ENCODE measurements around the gene RNF31. TPM values are rescaled to one million over a fixed set of nuclear protein-coding genes. Genes with fewer than 3 reads are reported as not detected.

RNF31 gene
- total RNA-seq, 4 donors from 2014 or later, result 33.5 to 112 (median 72.9) TPM

DNA sequence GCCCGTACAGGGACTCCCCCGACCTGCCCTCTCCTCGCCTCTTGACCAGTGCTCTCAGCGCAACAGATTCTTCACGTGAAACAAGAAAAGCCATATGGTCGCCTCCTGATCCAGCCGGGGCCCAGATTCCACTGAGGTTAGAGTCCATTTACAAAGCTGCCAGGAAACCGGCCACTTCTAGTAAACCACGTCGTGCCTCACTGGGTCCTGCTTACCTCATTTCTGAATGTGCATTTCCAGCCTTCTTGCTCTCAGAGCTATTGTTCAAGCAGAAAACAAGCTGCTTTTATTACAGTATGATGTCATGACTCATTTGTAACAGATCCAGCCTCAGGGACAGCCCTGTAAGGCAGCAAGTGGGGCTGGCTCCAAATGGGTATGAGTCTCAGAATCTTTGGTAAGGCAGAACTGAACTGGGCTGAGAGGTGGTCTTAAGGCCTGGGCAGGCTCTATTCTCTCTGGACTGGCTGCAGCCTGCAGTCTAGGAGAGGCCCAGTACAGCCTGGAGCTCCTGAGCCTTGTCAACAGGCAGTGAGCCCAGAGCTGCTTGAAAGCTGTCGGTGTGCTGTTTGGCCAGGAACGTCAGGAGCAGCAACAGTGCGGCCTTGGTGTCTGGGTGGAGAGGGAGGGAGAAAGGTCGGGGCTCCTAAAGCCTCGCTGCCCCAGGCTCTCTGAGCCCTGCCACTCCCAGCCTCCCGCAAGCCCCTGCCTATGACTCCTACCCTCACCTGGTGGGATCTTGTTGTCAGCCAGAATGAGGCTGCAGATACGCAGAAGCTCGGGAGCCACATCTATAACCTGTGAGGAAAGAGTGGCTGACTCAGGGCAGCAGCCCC is 32.9 kb downstream of the RNF31 start:
- no peak overlapping the region for H3K4me3 ChIP-seq
- H3K27me3 ChIP-seq, result no peaks in the 10 kb centered on the region
- H3K27ac ChIP-seq, result peak overlapping the region; percentile 67 to 92 (median 82)
- H3K36me3 ChIP-seq, result peaks cover 0 to 100% (median 2%) of the 10 kb centered on the region in 3 donors
- peaks cover 0 to 16% (median 4%) of the 10 kb centered on the region in 4 donors for H3K4me1 ChIP-seq
- TF ChIP-seq POLR2A (IDR thresholded peaks at IDR 0.05) (peak in 1 of 2 donors; percentile 22), EP300 (IDR thresholded peaks at IDR 0.05) (peak; percentile 20 to 76)
- TF ChIP-seq, protein P1, sequence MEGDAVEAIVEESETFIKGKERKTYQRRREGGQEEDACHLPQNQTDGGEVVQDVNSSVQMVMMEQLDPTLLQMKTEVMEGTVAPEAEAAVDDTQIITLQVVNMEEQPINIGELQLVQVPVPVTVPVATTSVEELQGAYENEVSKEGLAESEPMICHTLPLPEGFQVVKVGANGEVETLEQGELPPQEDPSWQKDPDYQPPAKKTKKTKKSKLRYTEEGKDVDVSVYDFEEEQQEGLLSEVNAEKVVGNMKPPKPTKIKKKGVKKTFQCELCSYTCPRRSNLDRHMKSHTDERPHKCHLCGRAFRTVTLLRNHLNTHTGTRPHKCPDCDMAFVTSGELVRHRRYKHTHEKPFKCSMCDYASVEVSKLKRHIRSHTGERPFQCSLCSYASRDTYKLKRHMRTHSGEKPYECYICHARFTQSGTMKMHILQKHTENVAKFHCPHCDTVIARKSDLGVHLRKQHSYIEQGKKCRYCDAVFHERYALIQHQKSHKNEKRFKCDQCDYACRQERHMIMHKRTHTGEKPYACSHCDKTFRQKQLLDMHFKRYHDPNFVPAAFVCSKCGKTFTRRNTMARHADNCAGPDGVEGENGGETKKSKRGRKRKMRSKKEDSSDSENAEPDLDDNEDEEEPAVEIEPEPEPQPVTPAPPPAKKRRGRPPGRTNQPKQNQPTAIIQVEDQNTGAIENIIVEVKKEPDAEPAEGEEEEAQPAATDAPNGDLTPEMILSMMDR (IDR thresholded peaks at IDR 0.05), result no peak
- no peak for DNase-seq (ENCODE audit: low spot score in 2 of 2)
- WGBS, 2 donors, result 56 to 63% methylated on average over 16 to 18 of the region's 18 CpGs
- no peaks in the 10 kb centered on the region for H3K9me3 ChIP-seq

DNA sequence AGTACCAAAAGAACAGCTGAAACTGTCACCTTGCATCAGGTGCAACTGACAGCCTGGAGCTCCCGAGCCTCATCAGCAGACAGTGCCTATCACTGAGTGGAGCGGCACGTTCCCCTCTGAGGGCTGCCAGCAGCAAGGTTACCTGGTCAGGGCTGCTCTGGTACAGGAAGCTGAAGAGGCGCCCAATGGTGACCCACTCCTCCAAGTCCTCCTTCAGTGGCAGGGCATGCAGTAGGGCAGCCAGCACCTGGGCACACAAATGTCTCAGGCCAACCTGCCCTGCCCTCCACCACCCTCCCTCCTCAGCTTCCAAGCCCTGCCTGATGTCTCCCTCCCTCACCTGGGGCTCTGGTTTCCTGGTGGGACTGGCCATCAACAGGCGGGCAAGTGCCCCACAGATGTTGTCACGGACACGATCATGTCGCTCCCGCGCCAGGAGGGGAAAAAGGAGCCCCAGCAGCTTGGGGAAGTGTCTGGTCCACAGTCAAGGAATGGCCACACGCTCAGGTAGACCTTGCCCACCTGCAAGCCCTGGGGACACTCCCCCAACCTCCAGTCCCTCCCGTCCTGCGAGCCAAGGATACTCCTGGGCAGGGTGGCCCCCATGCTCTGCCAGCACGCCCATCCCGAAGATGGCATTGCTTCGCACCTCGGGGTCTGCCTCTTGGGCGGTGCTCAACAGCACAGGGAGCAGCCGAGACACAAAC is 34.2 kb downstream of the RNF31 start:
- TF ChIP-seq EP300 (IDR thresholded peaks at IDR 0.05), result no peak
- TF ChIP-seq, protein P1 (IDR thresholded peaks at IDR 0.05), result no peak
- no peak for TF ChIP-seq POLR2A (IDR thresholded peaks at IDR 0.05)
- Histone ChIP-seq H3K27ac (peak overlapping the region; percentile 67 to 92 (median 82)), H3K27me3 (no peaks in the 10 kb centered on the region), H3K4me3 (no peak overlapping the region), H3K4me1 (peaks cover 0 to 16% (median 4%) of the 10 kb centered on the region in 4 donors), H3K9me3 (no peaks in the 10 kb centered on the region), H3K36me3 (peaks cover 0 to 100% (median 2%) of the 10 kb centered on the region in 3 donors)
- no peak for DNase-seq (ENCODE audit: low spot score in 2 of 2)
- WGBS, 2 donors, result 83 to 90% methylated on average over 18 to 19 of the region's 19 CpGs

DNA sequence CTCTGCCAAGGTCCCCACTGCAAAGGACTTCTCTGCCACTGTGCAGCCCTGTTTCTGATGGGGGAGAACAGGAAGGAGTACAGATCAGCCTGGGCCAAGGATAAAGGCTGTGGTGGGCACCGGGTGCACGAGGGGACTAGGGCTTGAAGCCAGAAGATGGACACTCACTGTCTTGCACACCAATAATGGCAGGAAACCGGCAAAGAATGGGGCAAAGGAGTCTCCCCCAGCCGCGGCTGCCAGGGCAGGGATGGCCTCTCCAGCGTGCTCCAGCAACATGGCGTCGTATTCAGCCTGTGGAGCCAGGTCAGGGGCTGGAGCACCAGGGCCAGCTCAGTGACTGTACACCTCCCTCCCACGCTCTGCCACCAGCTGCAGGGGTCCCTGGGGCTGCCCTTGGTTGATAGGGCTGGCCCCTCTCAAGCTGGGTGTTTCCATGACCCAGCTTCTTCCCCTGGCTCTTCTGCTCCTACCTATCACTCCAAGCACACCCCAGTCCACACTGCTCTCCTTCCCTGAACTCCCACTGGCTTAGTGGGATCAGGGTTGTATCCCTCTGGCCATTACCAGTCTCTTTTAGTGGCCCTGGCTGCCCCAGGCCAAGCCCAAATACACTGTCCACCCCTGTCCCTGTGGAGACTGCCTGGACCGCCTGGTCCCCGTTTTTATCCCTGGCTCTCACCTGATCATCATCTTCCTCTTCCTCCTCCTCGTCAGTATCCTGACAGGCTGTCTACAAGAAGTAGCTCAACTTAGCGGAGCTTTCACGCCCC is 35.0 kb downstream of the RNF31 start:
- H3K36me3 ChIP-seq, result peaks cover 0 to 98% (median 2%) of the 10 kb centered on the region in 3 donors
- H3K9me3 ChIP-seq, result no peaks in the 10 kb centered on the region
- peak overlapping the region in 2 of 4 donors; percentile 89 to 92 for H3K27ac ChIP-seq
- peaks cover 0 to 21% (median 4%) of the 10 kb centered on the region in 4 donors for H3K4me1 ChIP-seq
- H3K4me3 ChIP-seq, result no peak overlapping the region
- no peak for DNase-seq (ENCODE audit: low spot score in 2 of 2)
- H3K27me3 ChIP-seq, result no peaks in the 10 kb centered on the region
- WGBS, 2 donors, result 84 to 85% methylated on average over 13 to 14 of the region's 14 CpGs
- TF ChIP-seq, protein P1 (IDR thresholded peaks at IDR 0.05), result no peak
- no peak for TF ChIP-seq EP300 (IDR thresholded peaks at IDR 0.05)
- TF ChIP-seq POLR2A (IDR thresholded peaks at IDR 0.05), result no peak

DNA sequence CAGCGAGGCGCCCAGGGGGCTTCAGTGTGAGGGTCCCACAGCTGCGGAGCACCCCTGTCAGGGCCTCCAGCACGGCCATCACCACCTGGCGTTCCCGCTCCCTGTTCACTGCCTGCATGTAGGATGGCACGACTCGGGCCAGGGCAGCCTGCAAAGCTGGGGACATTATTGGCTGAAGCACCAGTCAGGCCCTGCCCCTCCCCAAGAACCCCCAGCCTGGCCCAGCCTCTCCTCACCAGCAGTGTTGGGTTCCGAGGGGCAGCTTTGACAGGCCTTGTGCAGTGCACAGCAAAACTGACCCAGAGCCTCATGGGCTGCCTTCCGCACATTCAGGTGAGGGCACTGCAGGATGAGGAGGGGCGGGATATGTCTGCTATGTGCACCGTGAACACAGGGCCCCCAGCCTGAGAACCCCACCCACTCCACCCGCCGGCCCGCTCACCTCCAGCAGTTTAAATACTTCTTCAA is 35.8 kb downstream of the RNF31 start:
- Histone ChIP-seq H3K4me1 (peaks cover 0 to 29% (median 12%) of the 10 kb centered on the region in 4 donors), H3K27ac (peak overlapping the region in 1 of 4 donors; percentile 17), H3K4me3 (no peak overlapping the region), H3K9me3 (no peaks in the 10 kb centered on the region), H3K27me3 (no peaks in the 10 kb centered on the region), H3K36me3 (peaks cover 0 to 90% (median 2%) of the 10 kb centered on the region in 3 donors)
- no peak for TF ChIP-seq EP300 (IDR thresholded peaks at IDR 0.05)
- TF ChIP-seq, protein P1 (IDR thresholded peaks at IDR 0.05), result no peak
- TF ChIP-seq POLR2A (IDR thresholded peaks at IDR 0.05), result no peak
- DNase-seq (ENCODE audit: low spot score in 2 of 2), result no peak
- 87 to 93% methylated on average over 11 to 15 of the region's 15 CpGs for WGBS, 2 donors
